Ascending aorta (tissue), 2 donors: ENCODE data around the gene ZNF576. TPM values are rescaled to one million over a fixed set of nuclear protein-coding genes. Genes with fewer than 3 reads are reported as not detected.

ENCODE experiments used
- DNase-seq, 2 donors: peaks; one replicate each; pipeline ENCODE4 v3.0.0-alpha.2; 2019; ENCODE audit warnings: low spot score in 2 of 2
- H3K27ac ChIP-seq, 2 donors: fragments of 200-600 bp; sonication (generic); one replicate each; pipeline ENCODE4 v1.5.1; 2016 to 2017; ENCODE audit warnings: mild to moderate bottlenecking in 1 of 2
- H3K27me3 ChIP-seq: fragments of 200-600 bp; sonication (generic); one replicate; pipeline ENCODE4 v1.5.1; 2017
- H3K36me3 ChIP-seq, 2 donors: fragments of 200-600 bp; sonication (generic); one replicate each; pipeline ENCODE4 v1.5.1; 2016
- H3K4me1 ChIP-seq, 2 donors: fragments of 200-600 bp; sonication (generic); one replicate each; pipeline ENCODE4 v1.5.1; 2016 to 2017; ENCODE audit warnings: mild to moderate bottlenecking in 1 of 2
- H3K4me3 ChIP-seq, 2 donors: fragments of 200-600 bp; sonication (generic); one replicate each; pipeline ENCODE4 v1.5.1; 2016 to 2017; ENCODE audit warnings: mild to moderate bottlenecking in 1 of 2
- H3K9me3 ChIP-seq, 2 donors: fragments of 200-600 bp; sonication (generic); one replicate each; pipeline ENCODE4 v1.5.1; 2016
- CTCF ChIP-seq, 3 experiments: fragments of 200-600 bp in 2 of 3; fragments of 450-650 bp in 1 of 3; sonication (generic) in 2 of 3; IDR thresholded peaks; one replicate each; pipeline ENCODE4 v1.5.1; 2016 to 2019; ENCODE audit warnings: antibody characterized with exemption in 3 of 3, mild to moderate bottlenecking in 1 of 3, moderate library complexity in 1 of 3
- intact Hi-C: fragments of 100-400 bp; cut with DNase I; formaldehyde crosslinking; loops from one replicate; pipeline ENCODE4 v1.15.1; 2023
- total RNA-seq: library from RNA; depleted of rRNA; stranded (reverse); fragments of >200 nt; gene quantifications from one replicate; pipeline ENCODE4 v1.1.0, GENCODE V29; 2016

Gene ZNF576
- total RNA-seq, 1 donor from 2014 or later = 3.1 TPM

DNA sequence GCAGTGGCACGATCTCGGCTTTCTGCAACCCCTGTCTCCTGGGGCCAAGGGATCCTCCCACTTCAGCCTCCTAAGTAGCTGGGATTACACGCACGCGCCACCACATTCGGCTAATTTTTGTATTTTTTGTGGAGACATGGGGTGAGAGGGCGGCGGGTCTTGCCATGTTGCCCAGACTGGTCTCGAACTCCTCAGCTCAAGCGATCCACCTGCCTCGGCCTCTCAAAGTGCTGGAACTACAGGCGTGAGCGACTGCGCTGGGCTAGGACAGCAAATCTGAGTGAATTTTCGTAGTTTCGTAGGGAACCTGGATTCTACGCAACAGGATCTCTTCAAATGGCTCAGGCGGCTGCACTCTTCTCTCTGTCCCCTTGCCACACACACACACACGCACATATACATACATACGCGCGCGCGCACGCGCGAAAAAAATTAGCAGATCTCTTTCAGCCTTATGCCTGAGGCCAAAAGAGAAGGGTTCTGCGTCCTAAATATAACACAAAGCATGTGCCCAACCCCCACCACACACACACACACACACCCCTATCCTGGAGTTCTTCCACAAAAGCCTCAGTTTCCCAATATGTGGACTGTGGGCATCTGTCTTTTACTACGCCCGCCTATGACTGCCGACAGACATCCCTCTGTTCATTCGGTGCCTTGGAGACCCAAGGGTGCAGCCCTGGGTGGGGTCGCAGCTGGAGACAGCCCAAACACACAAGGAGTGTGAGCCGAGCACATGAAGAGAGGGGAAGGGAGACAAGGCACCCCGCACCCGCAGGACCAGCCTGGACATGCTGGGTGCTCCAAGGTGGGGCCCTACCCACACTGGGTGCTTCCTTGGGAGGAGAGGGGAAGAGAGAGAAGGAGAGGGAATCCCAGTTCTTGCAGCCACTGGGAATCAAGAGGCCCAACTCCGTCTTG lies 20.2 kb upstream of the ZNF576 start:
- Histone ChIP-seq H3K4me1 (peaks cover 10 to 12% of the 10 kb centered on the region in 2 donors), H3K27me3 (no peaks in the 10 kb centered on the region), H3K36me3 (no peaks in the 10 kb centered on the region), H3K9me3 (no peaks in the 10 kb centered on the region), H3K27ac (peak overlapping the region; percentile 67 to 86), H3K4me3 (peak overlapping the region; percentile 76 to 87)
- intact Hi-C loops = loop anchor here (1.0 to 2.0 kb wide), 4 partner anchors 20 to 92 kb away; partner anchors contain the start of genes IRGQ and ZNF576
- no peak for DNase-seq
- no peak for TF ChIP-seq CTCF (IDR thresholded peaks at IDR 0.05)

DNA sequence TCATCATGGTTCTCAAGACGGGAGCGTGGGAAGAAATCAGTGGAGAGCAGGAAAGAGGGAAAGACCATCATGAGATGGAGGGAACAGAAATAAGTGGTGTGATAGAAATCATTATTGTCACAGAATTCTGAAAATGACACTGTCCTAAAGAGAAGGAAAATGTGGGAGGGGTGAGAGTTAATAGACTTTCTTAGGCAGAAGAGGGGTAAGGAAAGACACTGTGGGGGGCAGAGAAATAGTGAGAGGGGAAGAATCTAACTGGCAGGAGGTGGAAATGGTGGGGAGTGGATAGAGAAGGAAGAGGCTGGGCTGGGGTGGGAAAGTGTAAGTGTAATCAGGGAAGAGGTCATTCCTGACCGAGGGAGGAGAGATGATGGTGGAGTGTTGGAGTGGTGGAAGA lies 17.6 kb upstream of the ZNF576 start:
- Histone ChIP-seq H3K27me3 (no peaks in the 10 kb centered on the region), H3K27ac (no peak overlapping the region), H3K4me3 (no peak overlapping the region), H3K9me3 (no peaks in the 10 kb centered on the region), H3K4me1 (peaks cover 14 to 16% of the 10 kb centered on the region in 2 donors), H3K36me3 (no peaks in the 10 kb centered on the region)
- TF ChIP-seq CTCF (IDR thresholded peaks at IDR 0.05) = no peak
- intact Hi-C loops = no loop called here
- DNase-seq = no peak

- Histone ChIP-seq H3K27ac (peak overlapping the region; percentile 16 to 57), H3K4me1 (peaks cover 6% of the 10 kb centered on the region in 2 donors), H3K27me3 (no peaks in the 10 kb centered on the region), H3K9me3 (no peaks in the 10 kb centered on the region), H3K4me3 (peak overlapping the region in 1 of 2 donors; percentile 61), H3K36me3 (no peaks in the 10 kb centered on the region)
- intact Hi-C loops = no loop called here
- no peak for TF ChIP-seq CTCF (IDR thresholded peaks at IDR 0.05)
- no peak for DNase-seq
Measured at GRCh38 chr19:43581467-43581866, 14.9 kb upstream of the ZNF576 start.

DNA sequence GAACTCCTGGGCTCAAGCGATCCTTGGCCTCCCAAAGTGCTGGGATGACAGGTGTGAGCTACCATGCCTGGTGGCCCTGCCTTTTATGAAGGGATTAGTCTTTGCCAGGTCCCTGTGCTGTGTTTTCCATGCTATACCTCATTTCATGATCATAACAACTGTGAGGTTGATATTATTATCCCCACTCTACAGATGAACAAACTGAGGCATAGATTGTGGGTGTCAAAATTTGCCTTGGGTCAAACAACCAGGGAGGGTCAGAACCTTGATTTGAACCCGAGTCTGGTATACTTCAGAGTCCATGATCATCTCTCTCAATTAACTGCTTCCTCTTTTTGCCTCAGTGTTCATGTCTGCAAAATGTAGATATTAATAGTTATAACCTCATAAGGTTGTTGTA lies 13.9 kb upstream of the ZNF576 start:
- no peak overlapping the region for H3K4me3 ChIP-seq
- H3K27me3 ChIP-seq = no peaks in the 10 kb centered on the region
- intact Hi-C loops = no loop called here
- H3K9me3 ChIP-seq = no peaks in the 10 kb centered on the region
- H3K4me1 ChIP-seq = peaks cover 6% of the 10 kb centered on the region in 2 donors
- DNase-seq = no peak
- no peaks in the 10 kb centered on the region for H3K36me3 ChIP-seq
- TF ChIP-seq CTCF (IDR thresholded peaks at IDR 0.05) = no peak
- no peak overlapping the region for H3K27ac ChIP-seq

DNA sequence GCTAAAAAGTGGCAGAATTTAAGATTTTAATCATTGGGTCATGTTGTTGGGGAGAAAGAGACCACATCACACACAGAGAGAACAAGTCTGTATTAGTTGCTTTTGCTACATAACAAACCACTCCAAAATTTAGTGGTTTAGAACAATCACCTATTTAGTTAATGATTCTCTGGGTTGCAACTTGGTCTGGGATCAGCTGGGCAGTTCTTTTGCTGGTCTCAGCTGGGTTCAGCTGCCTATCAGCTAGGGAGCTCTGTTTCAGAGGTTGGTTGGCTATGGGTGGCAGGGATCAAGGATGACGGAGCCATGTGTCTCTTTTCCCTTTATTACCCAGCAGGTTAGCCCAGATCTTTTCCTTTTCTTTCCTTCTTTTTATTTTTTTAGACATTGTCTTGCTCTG lies 11.9 kb upstream of the ZNF576 start:
- Histone ChIP-seq H3K27ac (no peak overlapping the region), H3K4me1 (peaks cover 6% of the 10 kb centered on the region in 2 donors), H3K27me3 (no peaks in the 10 kb centered on the region), H3K9me3 (no peaks in the 10 kb centered on the region), H3K36me3 (peaks cover 0 to 2% of the 10 kb centered on the region in 2 donors), H3K4me3 (no peak overlapping the region)
- TF ChIP-seq CTCF (IDR thresholded peaks at IDR 0.05) = no peak
- intact Hi-C loops = no loop called here
- no peak for DNase-seq
